ENCODE measurements around the gene LYPD6B.

Gene LYPD6B

GRCh38 chr2:149038442-149039212 is at the start of gene LYPD6B:
Gene LYPD6B, plus strand, starts transcription at chr2:149038699. Its CDS starts 92,250 bp downstream, at chr2:149130949.
- DNase-seq = no peak

DNA sequence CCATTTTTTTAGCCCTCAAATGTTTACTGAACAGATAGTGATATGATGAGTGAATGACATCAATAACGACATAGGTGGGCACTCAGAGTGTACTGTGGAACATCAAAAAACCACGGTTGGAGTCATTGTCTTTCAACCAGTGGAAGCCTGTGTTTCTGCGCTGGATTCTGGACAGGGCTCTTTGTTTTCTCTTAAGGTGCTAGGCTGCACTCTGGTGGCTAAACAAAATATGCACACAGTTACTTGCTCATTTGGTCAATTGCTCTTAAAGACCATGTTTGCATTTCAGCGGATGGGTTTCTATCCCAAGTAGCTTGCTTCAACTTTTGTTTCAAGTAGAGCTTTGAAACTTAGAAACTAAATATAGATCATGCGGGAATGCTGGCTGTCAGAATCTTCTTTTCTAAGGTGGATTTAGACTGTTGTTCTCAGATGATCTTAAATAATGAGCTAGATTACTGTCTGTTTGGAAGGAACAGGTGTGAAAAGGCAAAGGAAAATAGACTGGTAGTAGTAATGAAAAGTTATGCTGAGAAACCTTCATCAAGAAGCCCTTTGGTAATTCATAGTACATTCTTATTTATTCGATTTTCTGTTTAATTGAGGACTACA is 48.5 kb upstream of the LYPD6B start:
- peak; percentile 50 for DNase-seq

DNA sequence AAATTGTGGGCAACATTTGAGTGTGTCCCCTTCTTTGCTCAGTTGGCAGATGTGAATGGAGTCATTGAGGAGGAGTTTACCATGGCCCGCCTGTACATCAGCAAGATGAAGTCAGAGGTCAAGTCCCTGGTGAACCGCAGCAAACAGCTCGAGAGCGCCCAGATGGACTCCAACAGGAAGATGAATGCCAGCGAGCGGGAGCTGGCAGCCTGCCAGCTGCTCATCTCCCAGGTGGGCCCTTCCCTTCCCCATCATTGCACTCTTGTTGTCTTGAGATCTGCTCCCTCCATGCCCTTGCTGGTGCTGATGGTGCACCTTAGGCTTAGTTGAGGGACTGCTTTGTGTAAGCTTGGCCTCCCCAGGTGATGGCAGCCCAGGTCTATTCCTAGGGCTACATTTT is 47.5 kb upstream of the LYPD6B start:
- no peak for DNase-seq

DNA sequence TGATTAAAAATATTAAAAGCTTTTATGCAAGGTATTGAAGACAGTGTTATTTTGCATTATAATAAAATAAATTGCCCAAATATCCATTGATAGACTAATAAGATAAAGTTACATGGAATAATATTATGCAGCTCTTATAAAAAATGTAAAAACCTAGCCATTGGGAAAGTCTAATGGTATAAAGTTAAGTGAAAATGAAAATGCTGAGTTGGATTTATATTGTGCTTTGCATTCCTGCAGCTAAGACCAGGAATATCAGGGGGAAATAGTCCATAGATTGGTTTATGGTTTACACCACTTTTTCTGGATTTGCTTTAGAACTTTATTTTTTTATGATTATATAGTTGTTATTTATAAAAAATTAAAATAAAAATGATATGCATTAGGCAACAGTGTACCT is 46.1 kb upstream of the LYPD6B start:
- no peak for DNase-seq

GRCh38 chr2:148993351-148993750 is 45.1 kb upstream of the LYPD6B start:
- DNase-seq = no peak

DNA sequence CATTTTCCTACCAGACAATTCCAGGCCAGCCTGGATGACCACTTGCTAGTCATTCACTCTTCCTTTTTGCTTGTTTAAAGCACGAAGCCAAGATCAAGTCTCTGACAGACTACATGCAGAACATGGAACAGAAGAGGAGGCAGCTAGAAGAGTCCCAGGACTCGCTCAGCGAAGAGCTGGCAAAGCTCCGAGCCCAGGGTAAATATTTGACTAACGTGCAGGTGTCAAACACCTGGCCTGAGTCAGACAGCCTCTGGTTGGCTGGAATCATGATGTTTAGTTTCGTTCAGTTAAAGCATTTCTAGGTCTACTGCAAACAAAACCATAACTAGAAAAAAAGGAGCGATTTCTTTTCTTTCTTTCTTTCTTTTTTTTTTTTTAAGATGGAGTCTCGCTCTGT is 44.2 kb upstream of the LYPD6B start:
- no peak for DNase-seq

DNA sequence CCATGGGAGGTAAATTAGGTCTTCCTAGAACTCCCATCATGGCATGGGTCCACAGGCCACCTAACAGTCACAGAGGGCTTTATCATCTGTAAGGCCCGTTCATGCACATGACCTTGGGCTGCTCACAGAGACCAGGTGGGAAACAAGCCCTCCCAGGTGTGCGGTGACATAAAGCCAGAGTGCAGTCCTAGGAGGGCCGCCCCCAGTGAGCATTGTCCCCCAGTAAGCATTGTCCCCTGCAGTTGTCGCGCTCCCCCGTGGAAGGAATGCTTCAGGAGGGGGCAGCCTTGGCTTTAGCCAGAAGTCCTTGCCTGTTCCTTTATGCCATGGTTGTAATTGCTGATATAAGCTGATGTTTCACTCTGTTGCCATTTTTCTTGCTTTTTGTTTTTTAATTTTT is 41.7 kb upstream of the LYPD6B start:
- DNase-seq = no peak

DNA sequence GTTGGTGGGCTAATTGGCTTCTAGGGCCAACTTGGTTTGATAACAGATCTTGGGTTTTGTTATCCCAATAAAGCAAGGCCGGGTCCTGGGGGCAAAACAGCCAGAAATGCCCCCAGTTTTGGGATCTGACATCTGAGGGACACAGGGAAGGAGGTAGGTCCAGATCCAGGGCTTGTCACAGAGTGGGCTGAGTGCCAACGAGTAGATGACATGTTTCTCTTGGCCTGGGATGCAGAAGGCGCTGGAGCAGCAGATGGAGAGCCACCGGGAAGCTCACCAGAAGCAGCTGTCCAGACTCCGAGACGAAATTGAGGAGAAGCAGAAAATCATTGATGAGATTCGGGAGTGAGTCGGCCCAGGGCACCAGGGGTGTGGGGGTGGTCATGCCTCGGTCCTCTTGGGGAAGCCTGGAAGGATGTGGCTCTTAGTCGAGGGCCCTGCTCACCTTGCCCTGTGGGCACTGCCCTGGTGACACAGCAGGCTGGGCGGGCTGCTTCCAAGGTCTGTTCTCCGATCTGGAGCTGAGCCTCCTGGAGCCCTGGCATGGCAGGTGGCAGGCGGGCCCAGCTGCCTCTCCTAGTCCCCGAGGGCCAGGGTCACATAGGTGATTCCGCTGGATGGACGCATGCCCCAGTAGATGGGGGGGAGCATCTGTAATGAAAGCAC is 40.2 kb upstream of the LYPD6B start:
- DNase-seq = no peak

DNA sequence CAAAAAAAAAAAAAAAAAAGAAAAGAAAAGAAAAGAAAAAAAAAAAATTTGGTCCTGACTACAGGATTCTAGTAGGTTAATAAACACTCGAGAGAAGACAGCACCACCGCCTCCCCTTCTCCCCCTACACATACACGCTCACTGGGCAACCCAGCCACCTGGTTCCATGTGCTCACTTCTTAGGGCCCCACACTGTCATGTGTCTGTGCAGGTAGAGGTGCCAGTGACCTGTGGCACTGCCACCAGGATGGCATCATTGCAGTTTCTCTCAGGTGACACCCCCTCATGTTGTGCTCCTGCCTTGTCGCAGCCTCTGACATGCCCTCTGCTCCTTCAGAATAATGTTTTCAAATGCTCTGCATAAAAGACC is 39.7 kb upstream of the LYPD6B start:
- no peak for DNase-seq

DNA sequence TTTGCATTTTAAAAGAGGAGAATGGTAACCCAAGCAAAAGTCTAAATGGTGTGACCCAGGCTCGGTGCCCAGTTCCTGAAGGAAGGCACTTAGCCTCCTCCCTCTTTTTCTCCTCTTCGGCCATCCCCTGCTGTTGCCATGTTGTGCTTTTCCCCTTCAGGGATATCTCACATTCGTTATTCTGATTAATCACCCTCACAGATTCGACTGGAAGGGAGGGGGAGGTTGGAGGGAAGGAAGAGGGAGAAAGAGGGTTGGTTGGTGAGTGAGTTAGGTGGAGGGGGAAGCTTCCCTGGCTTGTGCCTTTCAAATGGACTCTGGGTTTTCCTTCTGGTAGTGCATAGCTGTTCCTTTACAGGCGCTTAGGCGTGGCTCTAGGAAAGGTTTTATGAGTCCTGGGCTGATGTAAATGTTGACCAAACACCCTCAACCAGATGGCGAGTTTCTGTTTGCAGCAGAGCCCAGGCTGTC is 39.0 kb upstream of the LYPD6B start:
- no peak for DNase-seq

DNA sequence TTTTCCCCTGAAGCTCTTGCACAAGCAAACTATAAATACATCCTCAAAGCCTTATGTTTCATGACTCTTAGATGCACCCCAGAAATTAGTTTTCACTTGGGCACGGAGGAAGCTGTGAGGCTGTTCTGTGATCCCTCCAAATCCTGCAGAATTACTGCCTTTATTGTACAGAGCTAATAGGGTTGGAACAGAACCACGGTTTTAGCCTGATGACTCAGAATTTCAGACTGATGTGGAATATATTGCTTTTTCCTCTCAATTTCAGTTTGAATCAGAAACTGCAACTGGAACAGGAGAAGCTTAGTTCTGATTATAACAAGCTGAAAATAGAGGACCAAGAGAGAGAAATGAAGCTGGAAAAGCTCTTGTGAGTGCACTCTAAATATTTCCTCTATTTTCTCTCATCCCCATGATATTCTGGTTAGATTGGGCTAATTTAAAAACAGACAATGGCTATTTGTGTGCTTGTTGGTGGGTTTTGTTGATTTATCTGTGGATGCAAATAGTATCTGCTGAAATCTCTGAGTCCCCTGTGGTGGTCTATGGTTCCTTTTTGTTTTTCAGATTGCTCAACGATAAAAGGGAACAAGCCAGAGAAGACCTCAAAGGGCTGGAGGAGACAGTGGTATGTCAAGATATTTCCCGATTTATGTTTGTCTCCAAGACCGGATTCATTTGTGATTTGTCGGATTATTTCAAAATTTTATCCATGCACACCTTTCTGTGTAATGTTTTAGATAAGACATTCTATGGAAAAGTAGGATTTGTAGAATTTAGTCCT is 38.2 kb upstream of the LYPD6B start:
- DNase-seq = no peak

- DNase-seq = no peak
Measured at GRCh38 chr2:149001496-149001895, 37.0 kb upstream of the LYPD6B start.

GRCh38 chr2:149002378-149002890 is 36.1 kb upstream of the LYPD6B start:
- no peak for DNase-seq

GRCh38 chr2:149002891-149003740 is 35.4 kb upstream of the LYPD6B start:
- no peak for DNase-seq

- no peak for DNase-seq
Measured at GRCh38 chr2:149004836-149005235, 33.7 kb upstream of the LYPD6B start.

- no peak for DNase-seq
Measured at GRCh38 chr2:149005471-149006077, 32.9 kb upstream of the LYPD6B start.

GRCh38 chr2:149006883-149007543 is 31.5 kb upstream of the LYPD6B start:
- DNase-seq = no peak

DNA sequence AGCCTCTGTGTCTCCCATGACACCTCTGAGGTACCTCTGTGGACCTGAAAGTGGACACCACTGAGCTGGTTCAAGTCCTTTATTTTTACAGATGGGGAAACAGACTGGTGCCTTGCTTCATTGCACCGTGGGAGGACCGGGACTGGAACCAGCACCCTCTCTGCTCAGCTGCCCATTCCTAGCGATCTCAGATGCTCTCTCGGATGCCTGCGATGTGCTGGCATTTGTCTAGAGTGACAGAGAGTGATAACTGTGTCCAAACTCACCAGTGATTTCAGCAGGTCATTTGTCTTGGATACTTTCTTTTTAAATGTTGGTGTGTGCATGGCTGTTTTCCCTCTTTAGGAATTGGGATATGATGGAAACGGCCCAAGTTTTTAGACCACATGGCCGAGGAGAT is 30.1 kb upstream of the LYPD6B start:
- DNase-seq = no peak

GRCh38 chr2:149009576-149010461 is 28.7 kb upstream of the LYPD6B start:
- no peak for DNase-seq

GRCh38 chr2:149012545-149012944 is 26.0 kb upstream of the LYPD6B start:
- no peak for DNase-seq
